Measurements from ENCODE around the gene OR56B1. TPM values are rescaled to one million over a fixed set of nuclear protein-coding genes. Genes with fewer than 3 reads are reported as not detected.
A peak's percentile ranks its signal among the peaks of the same experiment; 100 is the strongest.
"Not testable (repeated sequence)": the region's sequence is repeated elsewhere in the genome, so short reads cannot be mapped to it uniquely, and the experiment has no call there.

OR56B1 gene
- total and polyA plus RNA-seq, 3 donors from 2014 or later, result 0.16 to 0.25 TPM; not detected in 1

- intact Hi-C loops (cut with DNase I; ENCODE audit: low total_unique reads), result no loop called here
- 89 to 98% methylated on average over 2 of the region's 2 CpGs for WGBS, 2 donors
- Histone ChIP-seq H3K4me3 (no peak overlapping the region), H3K9me3 (no peaks in the 10 kb centered on the region), H3K27ac (no peak overlapping the region), H3K4me1 (no peaks in the 10 kb centered on the region), H3K36me3 (ENCODE audit: low read depth, missing control alignments) (no peaks in the 10 kb centered on the region), H3K27me3 (no peaks in the 10 kb centered on the region)
- no peak for DNase-seq
- no peak for TF ChIP-seq POLR2A (IDR thresholded peaks at IDR 0.05)
- TF ChIP-seq, protein P1, sequence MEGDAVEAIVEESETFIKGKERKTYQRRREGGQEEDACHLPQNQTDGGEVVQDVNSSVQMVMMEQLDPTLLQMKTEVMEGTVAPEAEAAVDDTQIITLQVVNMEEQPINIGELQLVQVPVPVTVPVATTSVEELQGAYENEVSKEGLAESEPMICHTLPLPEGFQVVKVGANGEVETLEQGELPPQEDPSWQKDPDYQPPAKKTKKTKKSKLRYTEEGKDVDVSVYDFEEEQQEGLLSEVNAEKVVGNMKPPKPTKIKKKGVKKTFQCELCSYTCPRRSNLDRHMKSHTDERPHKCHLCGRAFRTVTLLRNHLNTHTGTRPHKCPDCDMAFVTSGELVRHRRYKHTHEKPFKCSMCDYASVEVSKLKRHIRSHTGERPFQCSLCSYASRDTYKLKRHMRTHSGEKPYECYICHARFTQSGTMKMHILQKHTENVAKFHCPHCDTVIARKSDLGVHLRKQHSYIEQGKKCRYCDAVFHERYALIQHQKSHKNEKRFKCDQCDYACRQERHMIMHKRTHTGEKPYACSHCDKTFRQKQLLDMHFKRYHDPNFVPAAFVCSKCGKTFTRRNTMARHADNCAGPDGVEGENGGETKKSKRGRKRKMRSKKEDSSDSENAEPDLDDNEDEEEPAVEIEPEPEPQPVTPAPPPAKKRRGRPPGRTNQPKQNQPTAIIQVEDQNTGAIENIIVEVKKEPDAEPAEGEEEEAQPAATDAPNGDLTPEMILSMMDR (IDR thresholded peaks at IDR 0.05), result no peak
Observed at GRCh38 chr11:5703741-5704536, 32.3 kb upstream of the OR56B1 start.

GRCh38 chr11:5705688-5706087 is 30.6 kb upstream of the OR56B1 start:
- H3K27me3 ChIP-seq, result no peaks in the 10 kb centered on the region
- no peak for DNase-seq
- H3K9me3 ChIP-seq, result no peaks in the 10 kb centered on the region
- H3K36me3 ChIP-seq (ENCODE audit: low read depth, missing control alignments), result no peaks in the 10 kb centered on the region
- H3K27ac ChIP-seq, result no peak overlapping the region
- H3K4me3 ChIP-seq, result no peak overlapping the region
- 94 to 96% methylated on average over 4 of the region's 4 CpGs for WGBS, 2 donors
- intact Hi-C loops (cut with DNase I; ENCODE audit: low total_unique reads), result no loop called here
- no peaks in the 10 kb centered on the region for H3K4me1 ChIP-seq
- no peak for TF ChIP-seq POLR2A (IDR thresholded peaks at IDR 0.05)
- TF ChIP-seq, protein P1 (IDR thresholded peaks at IDR 0.05), result no peak

DNA sequence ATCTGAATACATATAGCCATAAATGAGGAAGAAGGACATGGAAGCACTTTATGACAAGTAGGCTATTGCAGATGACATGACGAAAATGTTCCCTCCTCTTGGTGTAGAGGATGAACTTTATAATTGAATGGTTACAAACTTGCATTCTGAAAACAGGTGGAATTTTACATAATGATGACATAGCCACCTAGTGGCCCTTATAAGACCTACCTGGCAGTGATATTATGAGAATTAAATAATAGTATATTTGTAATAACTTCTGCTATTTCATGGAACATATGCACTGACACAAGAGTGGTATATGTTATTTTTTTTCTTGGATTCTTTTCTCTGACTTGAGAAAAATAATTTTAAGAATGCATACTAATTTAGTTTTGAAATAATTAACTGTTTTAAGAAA is 23.7 kb upstream of the OR56B1 start:
- whole genome bisulfite sequencing, 2 donors, result 67 to 70% methylated on average over 1 of the region's 1 CpG
- Histone ChIP-seq H3K36me3 (ENCODE audit: low read depth, missing control alignments) (no peaks in the 10 kb centered on the region), H3K4me1 (no peaks in the 10 kb centered on the region), H3K27me3 (no peaks in the 10 kb centered on the region), H3K27ac (no peak overlapping the region), H3K4me3 (no peak overlapping the region), H3K9me3 (no peaks in the 10 kb centered on the region)
- intact Hi-C loops (cut with DNase I; ENCODE audit: low total_unique reads), result no loop called here
- TF ChIP-seq POLR2A (IDR thresholded peaks at IDR 0.05), result no peak
- TF ChIP-seq, protein P1 (IDR thresholded peaks at IDR 0.05), result peak in 1 of 3 experiments; percentile 53
- DNase-seq, result no peak

DNA sequence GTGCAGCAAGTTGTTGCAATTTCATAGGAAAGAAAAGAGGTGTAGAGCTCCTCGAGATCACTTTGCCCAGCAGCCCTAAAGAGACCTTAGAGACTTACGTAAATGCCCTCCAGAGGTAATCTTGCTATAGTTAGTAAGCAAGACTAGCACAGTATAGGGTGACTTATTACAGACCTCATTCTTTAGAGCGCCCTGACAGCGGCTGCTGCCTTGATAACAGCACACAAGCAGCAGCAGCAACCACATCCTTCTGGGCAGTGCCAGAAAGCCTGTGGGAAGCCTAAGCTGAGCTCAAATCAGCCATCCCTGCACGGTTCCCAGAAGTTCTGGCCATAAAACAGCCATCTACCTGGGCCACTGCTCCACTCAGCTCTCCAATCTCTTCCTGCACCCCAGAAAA is 22.6 kb upstream of the OR56B1 start:
- 69 to 84% methylated on average over 5 of the region's 5 CpGs for WGBS, 2 donors
- no peaks in the 10 kb centered on the region for H3K36me3 ChIP-seq (ENCODE audit: low read depth, missing control alignments)

DNA sequence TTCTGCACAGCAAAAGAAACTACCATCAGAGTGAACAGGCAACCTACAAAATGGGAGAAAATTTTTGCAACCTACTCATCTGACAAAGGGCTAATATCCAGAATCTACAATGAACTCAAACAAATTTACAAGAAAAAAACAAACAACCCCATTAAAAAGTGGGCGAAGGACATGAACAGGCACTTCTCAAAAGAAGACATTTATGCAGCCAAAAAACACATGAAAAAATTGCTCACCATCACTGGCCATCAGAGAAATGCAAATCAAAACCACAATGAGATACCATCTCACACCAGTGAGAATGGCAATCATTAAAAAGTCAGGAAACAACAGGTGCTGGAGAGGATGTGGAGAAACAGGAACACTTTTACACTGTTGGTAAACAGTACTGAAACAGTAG is 19.7 kb upstream of the OR56B1 start:
- DNase-seq; H3K27ac ChIP-seq; H3K9me3 ChIP-seq; intact Hi-C loops (cut with DNase I; ENCODE audit: low total_unique reads); H3K4me1 ChIP-seq; H3K4me3 ChIP-seq; H3K27me3 ChIP-seq; H3K36me3 ChIP-seq (ENCODE audit: low read depth, missing control alignments): not testable (repeated sequence)
- 100% methylated on average over 1 of the region's 1 CpG for WGBS, 2 donors

More for the DNA sequence above, 22.6 kb upstream of the OR56B1 start:
- Histone ChIP-seq H3K27ac (no peak overlapping the region), H3K4me1 (no peaks in the 10 kb centered on the region), H3K4me3 (no peak overlapping the region), H3K27me3 (no peaks in the 10 kb centered on the region), H3K9me3 (no peaks in the 10 kb centered on the region)
- no peak for TF ChIP-seq POLR2A (IDR thresholded peaks at IDR 0.05)
- TF ChIP-seq, protein P1 (IDR thresholded peaks at IDR 0.05), result no peak
- DNase-seq, result no peak
- intact Hi-C loops (cut with DNase I; ENCODE audit: low total_unique reads), result no loop called here

All from testis (tissue), 3 donors.